ENCODE measurements around the gene TBC1D9.

TBC1D9 gene

GRCh38 chr4:140719686-140720085 is 36.5 kb downstream of the TBC1D9 start:
- FAIRE-seq: no peak

GRCh38 chr4:140719022-140719421 is 37.2 kb downstream of the TBC1D9 start:
- FAIRE-seq: no peak

- FAIRE-seq: no peak
Observed at GRCh38 chr4:140718241-140718952, 37.8 kb downstream of the TBC1D9 start.

GRCh38 chr4:140717313-140717712 is 38.9 kb downstream of the TBC1D9 start:
- no peak for FAIRE-seq

GRCh38 chr4:140715119-140715518 is 41.1 kb downstream of the TBC1D9 start:
- no peak for FAIRE-seq

- no peak for FAIRE-seq
Observed at GRCh38 chr4:140711910-140712309, 44.3 kb downstream of the TBC1D9 start.

- no peak for FAIRE-seq
Observed at GRCh38 chr4:140710908-140711622, 45.1 kb downstream of the TBC1D9 start.

- FAIRE-seq: no peak
Observed at GRCh38 chr4:140707325-140707724, 48.9 kb downstream of the TBC1D9 start.

- no peak for FAIRE-seq
Observed at GRCh38 chr4:140706665-140707064, 49.5 kb downstream of the TBC1D9 start.

GRCh38 chr4:140706276-140706625 is 49.9 kb downstream of the TBC1D9 start:
- no peak for FAIRE-seq

- FAIRE-seq: no peak
Observed at GRCh38 chr4:140705625-140706275, 50.4 kb downstream of the TBC1D9 start.

- FAIRE-seq: no peak
Observed at GRCh38 chr4:140704964-140705363, 51.2 kb downstream of the TBC1D9 start.

- no peak for FAIRE-seq
Observed at GRCh38 chr4:140704392-140704960, 51.7 kb downstream of the TBC1D9 start.

GRCh38 chr4:140703463-140703862 is 52.7 kb downstream of the TBC1D9 start:
- FAIRE-seq: no peak

GRCh38 chr4:140702096-140702757 is 54.0 kb downstream of the TBC1D9 start:
- FAIRE-seq: no peak

- no peak for FAIRE-seq
Observed at GRCh38 chr4:140701071-140701470, 55.1 kb downstream of the TBC1D9 start.

GRCh38 chr4:140697709-140698560 is 58.2 kb downstream of the TBC1D9 start:
- FAIRE-seq: no peak

- no peak for FAIRE-seq
Observed at GRCh38 chr4:140695483-140695882, 60.7 kb downstream of the TBC1D9 start.

GRCh38 chr4:140693562-140693961 is 62.6 kb downstream of the TBC1D9 start:
- no peak for FAIRE-seq

- FAIRE-seq: no peak
Observed at GRCh38 chr4:140691369-140691768, 64.8 kb downstream of the TBC1D9 start.

- FAIRE-seq: no peak
Observed at GRCh38 chr4:140690093-140690492, 66.1 kb downstream of the TBC1D9 start.

- no peak for FAIRE-seq
Observed at GRCh38 chr4:140689623-140690022, 66.6 kb downstream of the TBC1D9 start.
